BE2C (cell line): ENCODE measurements around the gene RPS6KA2.
A peak's percentile ranks its signal among the peaks of the same experiment; 100 is the strongest.

Experiments
- DNase-seq: peaks from one replicate; pipeline ENCODE4 v3.0.0-alpha.2; 2020
- H3K27me3 ChIP-seq: fragments of 250-450 bp; sonication (Bioruptor Pico); 2 replicates; pipeline ENCODE4 v1.5.1; 2020; ENCODE audit warnings: mild to moderate bottlenecking
- H3K36me3 ChIP-seq: fragments of 250-450 bp; sonication (Bioruptor Pico); 2 replicates; pipeline ENCODE4 v1.5.1; 2020; ENCODE audit warnings: mild to moderate bottlenecking
- H3K4me1 ChIP-seq: fragments of 250-450 bp; sonication (Bioruptor Pico); 2 replicates; pipeline ENCODE4 v1.5.1; 2020
- H3K4me3 ChIP-seq: 2 replicates; pipeline ENCODE4 v1.5.1; 2011; ENCODE audit warnings: low read depth, low read length
- H3K9me3 ChIP-seq: fragments of 250-450 bp; sonication (Bioruptor Pico); 2 replicates; pipeline ENCODE4 v1.5.1; 2020
- CTCF ChIP-seq: IDR thresholded peaks from 2 replicates; pipeline ENCODE4 v1.5.1; 2012; ENCODE audit warnings: mild to moderate bottlenecking, low read depth, low read length

The RPS6KA2 gene

GRCh38 chr6:166654573-166654972 is 27.5 kb upstream of the RPS6KA2 start:
- Histone ChIP-seq H3K9me3 (no peaks in the 10 kb centered on the region), H3K4me1 (peaks cover 25% of the 10 kb centered on the region), H3K36me3 (no peaks in the 10 kb centered on the region), H3K4me3 (peak overlapping the region; percentile 31), H3K27me3 (no peaks in the 10 kb centered on the region)
- peak; percentile 67 for DNase-seq
- no peak for TF ChIP-seq CTCF

GRCh38 chr6:166653639-166653941 is 26.5 kb upstream of the RPS6KA2 start:
- H3K9me3 ChIP-seq: no peaks in the 10 kb centered on the region
- no peaks in the 10 kb centered on the region for H3K27me3 ChIP-seq
- no peak for TF ChIP-seq CTCF
- DNase-seq: no peak
- H3K4me3 ChIP-seq: peak overlapping the region; percentile 31
- H3K36me3 ChIP-seq: no peaks in the 10 kb centered on the region
- H3K4me1 ChIP-seq: peaks cover 30% of the 10 kb centered on the region

- peaks cover 31% of the 10 kb centered on the region for H3K4me1 ChIP-seq
Measured at GRCh38 chr6:166650824-166651807, 24.1 kb upstream of the RPS6KA2 start.

GRCh38 chr6:166650047-166650446 is 23.0 kb upstream of the RPS6KA2 start:
- Histone ChIP-seq H3K36me3 (no peaks in the 10 kb centered on the region), H3K9me3 (no peaks in the 10 kb centered on the region), H3K4me3 (no peak overlapping the region), H3K27me3 (no peaks in the 10 kb centered on the region), H3K4me1 (peaks cover 29% of the 10 kb centered on the region)
- no peak for TF ChIP-seq CTCF
- DNase-seq: no peak

More at GRCh38 chr6:166650824-166651807, 24.1 kb upstream of the RPS6KA2 start:
- Histone ChIP-seq H3K4me3 (no peak overlapping the region), H3K27me3 (no peaks in the 10 kb centered on the region), H3K36me3 (no peaks in the 10 kb centered on the region), H3K9me3 (no peaks in the 10 kb centered on the region)
- no peak for DNase-seq
- TF ChIP-seq CTCF: no peak

- no peak for DNase-seq
- H3K9me3 ChIP-seq: no peaks in the 10 kb centered on the region; the same call in 1 of the 2 replicates
- no peak for TF ChIP-seq CTCF
- peaks cover 38% of the 10 kb centered on the region for H3K4me1 ChIP-seq
- no peaks in the 10 kb centered on the region for H3K27me3 ChIP-seq
- H3K4me3 ChIP-seq: no peak overlapping the region
- H3K36me3 ChIP-seq: no peaks in the 10 kb centered on the region
Measured at GRCh38 chr6:166648846-166649245, 21.8 kb upstream of the RPS6KA2 start.

GRCh38 chr6:166647896-166648295 is 20.8 kb upstream of the RPS6KA2 start:
- no peak for TF ChIP-seq CTCF
- Histone ChIP-seq H3K9me3 (no peaks in the 10 kb centered on the region; the same call in 1 of the 2 replicates), H3K4me3 (no peak overlapping the region), H3K27me3 (no peaks in the 10 kb centered on the region), H3K36me3 (no peaks in the 10 kb centered on the region), H3K4me1 (peaks cover 36% of the 10 kb centered on the region)
- DNase-seq: no peak
